GM18873 (cell line): Measurements from ENCODE around the gene AGBL2.
"Not testable (repeated sequence)": the region's sequence is repeated elsewhere in the genome, so short reads cannot be mapped to it uniquely, and the experiment has no call there.

ENCODE experiments used
- ATAC-seq: cut with Tn5 transposase; IDR thresholded peaks from one replicate; pipeline ENCODE4 v1.9.1; 2021; ENCODE audit warnings: mild to moderate bottlenecking, moderate library complexity, moderate number of reproducible peaks; ENCODE audit not compliant: unreplicated experiment, low FRiP score

AGBL2 gene

GRCh38 chr11:47641600-47642098, 73.5 kb downstream of the AGBL2 start:
- no peak for ATAC-seq

GRCh38 chr11:47640506-47640905, 74.7 kb downstream of the AGBL2 start:
- ATAC-seq = not testable (repeated sequence)

DNA sequence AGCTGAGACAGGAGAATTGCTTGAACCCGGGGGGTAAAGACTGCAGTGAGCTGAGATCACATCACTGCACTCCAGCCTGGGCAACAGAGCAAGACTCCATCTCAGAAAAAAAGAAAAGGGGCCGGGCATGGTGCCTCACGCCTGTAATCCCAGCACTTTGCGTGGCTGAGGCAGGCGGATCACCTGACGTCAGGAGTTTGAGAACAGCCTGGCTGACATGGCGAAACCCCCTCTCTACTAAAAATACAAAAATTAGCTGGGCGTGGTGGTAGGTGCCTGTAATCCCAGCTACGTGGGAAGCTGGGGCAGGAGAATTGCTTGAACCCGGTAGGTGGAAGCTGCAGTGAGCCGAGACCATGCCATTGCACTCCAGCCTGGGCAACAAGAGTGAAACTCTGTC, 78.8 kb downstream of the AGBL2 start:
- ATAC-seq = not testable (repeated sequence)

GRCh38 chr11:47631473-47631872, 83.7 kb downstream of the AGBL2 start:
- ATAC-seq = no peak

GRCh38 chr11:47628026-47628425, 87.1 kb downstream of the AGBL2 start:
- no peak for ATAC-seq

DNA sequence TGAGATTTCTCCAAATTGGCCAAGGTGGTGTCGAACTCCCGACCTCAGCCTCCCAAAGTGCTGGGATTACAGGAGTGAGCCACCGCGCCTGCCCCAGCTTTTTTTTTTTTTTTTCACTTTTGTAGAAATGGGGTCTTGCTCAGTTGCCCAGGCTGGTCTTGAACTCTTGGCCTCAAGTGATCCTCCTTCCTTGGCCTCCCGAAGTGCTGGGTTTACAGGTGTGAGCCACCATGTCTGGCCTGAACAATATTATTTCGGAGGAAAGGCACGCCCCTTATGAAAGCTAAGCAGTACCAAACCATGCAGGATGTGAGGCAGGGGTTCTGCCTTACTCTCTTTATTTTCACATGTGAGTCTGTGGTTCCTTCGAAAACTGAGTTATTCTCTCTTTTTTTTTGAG, 88.9 kb downstream of the AGBL2 start:
- no peak for ATAC-seq

DNA sequence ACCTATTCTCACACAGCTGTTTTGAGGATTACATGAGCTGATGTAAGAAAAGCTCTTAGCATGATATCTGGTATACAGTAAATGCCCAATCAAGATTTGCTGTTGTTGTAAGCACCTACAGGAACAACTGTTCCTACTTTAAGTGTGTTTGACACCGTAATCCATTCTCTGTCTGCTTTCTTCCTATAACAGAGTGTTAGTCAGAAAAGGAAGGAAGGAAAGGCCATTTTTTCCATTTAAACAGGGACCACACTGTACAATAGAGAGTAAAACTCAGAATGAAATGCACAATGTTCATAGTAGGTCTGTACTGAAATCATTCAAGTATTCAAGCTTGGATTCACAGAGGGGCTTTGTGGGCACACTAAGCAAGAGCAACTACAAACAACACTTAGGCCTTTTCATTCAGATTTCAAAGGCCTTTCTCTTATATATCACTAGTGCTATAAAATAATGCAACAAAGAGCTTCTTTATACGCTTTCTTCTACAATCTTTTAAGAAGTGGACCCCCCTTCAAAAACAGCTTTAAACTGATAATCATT, 94.3 kb downstream of the AGBL2 start:
- ATAC-seq = no peak

DNA sequence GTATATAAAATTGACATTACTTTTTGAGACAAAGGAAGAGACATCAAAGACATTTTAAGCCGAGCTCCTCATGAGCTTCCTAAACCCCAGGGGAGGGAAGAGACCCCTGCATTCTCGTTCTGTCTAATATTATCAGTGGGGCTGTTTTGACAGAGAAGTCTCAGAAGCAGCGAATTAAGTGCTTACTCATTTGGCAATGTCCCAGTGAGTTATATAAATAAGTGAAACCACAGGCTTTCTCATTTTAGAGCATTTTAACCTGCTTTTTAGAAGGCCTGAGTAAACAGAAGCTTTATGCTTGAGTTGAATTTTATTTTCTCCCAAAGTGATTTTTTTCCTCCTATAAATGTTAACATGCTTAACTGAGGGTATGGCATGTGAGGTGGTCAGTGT, 97.8 kb downstream of the AGBL2 start:
- ATAC-seq = no peak

- ATAC-seq = no peak
Observed at GRCh38 chr11:47616726-47617416, 98.3 kb downstream of the AGBL2 start.

DNA sequence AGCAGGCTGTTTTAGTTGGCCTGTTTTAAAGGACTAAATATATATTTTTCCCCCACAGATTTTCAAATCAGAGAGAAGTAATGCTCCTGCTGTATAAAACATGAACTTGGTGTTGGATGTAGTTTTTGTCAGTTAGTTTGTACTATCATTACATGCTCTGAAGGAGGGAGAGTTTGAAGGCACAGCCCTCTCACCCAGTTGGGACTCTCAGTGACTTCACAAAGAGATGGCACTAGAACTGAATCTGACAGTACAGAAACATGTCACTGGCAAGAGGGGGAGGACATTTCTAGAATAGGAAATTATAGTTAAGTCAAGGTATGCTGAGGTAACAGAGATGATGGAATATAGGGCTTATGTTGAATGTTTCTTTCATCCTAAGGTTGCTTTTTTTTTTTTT, 99.9 kb downstream of the AGBL2 start:
- ATAC-seq = no peak

GRCh38 chr11:47611348-47611794, 103.8 kb downstream of the AGBL2 start:
- ATAC-seq = peak; percentile 74

DNA sequence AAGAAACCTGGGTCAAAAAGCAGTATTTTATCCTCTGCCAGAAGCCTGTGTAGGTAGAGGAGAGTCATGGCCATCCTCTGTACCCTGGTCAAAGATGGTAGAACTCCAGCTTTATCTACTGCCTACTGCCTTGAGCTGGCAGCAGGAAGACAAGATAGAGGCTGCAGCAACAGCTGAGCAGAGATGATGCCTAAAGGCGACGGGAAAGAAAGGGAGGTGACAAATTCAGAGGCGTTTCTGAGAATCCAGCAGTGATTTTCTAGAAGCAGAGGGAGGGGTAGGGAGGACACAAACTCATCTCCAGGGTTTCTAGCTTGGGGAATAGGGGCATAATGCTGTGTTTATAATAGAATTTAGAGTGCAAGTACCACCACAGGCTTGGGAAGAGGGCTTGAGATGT, 105.5 kb downstream of the AGBL2 start:
- no peak for ATAC-seq
